NCI-H524 treated with DMSO at 0.1 percent for 48 hours (cell line): ENCODE measurements around the gene ACKR2.
A peak's percentile ranks its signal among the peaks of the same experiment; 100 is the strongest.
"Not testable (repeated sequence)": the region's sequence is repeated elsewhere in the genome, so short reads cannot be mapped to it uniquely, and the experiment has no call there.

Source experiments
- DNase-seq: peaks from one replicate; lab custom pipeline; 2025; lab: John Stamatoyannopoulos, UW

Gene ACKR2

GRCh38 chr3:42855547-42856380 is 46.5 kb downstream of the ACKR2 start:
- DNase-seq, result no peak

DNA sequence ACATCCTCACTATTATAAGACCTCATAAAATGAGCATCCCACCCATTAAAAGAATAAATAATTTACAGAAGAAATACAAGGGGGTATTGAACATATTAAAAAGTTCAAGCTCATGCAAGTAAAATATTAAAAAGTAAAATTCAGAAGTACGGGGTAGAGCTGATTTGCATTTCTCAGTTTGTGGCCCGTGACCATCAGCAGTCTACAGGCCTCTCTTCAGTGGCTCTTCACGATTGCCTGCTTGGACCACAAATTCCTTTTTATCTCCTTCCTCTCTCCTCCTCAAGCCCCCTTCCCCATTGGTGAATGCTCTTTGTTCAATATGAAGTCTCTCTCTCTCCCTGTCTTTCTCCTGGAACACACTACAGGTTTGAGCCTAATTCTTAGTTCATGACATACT is 47.3 kb downstream of the ACKR2 start:
- no peak for DNase-seq

- DNase-seq, result no peak
Measured at GRCh38 chr3:42864321-42864950, 55.2 kb downstream of the ACKR2 start.

DNA sequence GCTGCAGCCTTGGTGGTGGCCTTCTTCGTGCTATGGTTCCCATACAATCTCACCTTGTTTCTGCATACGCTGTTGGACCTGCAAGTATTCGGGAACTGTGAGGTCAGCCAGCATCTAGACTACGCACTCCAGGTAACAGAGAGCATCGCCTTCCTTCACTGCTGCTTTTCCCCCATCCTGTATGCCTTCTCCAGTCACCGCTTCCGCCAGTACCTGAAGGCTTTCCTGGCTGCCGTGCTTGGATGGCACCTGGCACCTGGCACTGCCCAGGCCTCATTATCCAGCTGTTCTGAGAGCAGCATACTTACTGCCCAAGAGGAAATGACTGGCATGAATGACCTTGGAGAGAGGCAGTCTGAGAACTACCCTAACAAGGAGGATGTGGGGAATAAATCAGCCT is 56.0 kb downstream of the ACKR2 start:
- DNase-seq, result no peak

GRCh38 chr3:42867138-42867537 is 57.9 kb downstream of the ACKR2 start:
- DNase-seq, result no peak

DNA sequence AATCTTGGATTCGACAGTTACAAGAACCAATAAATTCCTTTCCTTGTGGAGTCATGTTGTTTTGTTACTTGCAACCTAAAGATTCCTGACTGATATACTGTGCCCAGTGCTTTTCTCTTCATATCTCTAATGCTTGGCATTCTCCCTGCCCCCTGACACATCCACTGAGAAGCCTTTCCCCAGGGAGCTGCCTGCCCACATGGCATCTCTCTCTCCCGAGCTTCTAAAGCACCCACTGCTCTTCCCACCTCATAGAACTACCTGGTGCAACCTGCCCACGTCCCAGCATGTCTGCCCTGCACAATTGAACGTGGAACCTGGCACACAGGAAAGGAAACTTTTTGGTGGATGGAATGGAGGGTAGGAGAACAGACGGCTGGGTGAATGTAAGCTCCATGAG is 59.6 kb downstream of the ACKR2 start:
- no peak for DNase-seq

- no peak for DNase-seq
Measured at GRCh38 chr3:42871592-42872196, 62.4 kb downstream of the ACKR2 start.

DNA sequence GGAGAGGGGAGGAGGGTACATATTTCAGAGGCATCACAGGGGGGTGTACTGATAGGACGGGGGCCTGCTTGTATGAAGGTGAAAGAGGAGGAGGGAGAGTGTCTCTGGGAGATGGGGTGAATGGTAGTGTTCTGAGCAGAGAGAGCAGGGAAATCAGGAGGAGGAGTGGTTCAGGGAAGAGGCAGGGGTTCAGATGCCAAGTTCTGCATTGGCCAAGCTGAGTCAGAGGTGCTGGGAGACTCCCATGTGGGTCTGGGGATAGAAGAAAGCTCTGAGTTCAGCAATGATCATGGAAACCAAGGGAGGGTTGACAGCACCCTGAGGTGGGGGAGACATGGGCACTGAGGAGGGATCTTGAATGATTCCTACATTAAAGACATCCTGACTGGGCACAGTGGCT is 63.5 kb downstream of the ACKR2 start:
- no peak for DNase-seq

GRCh38 chr3:42873221-42873982 is 64.2 kb downstream of the ACKR2 start:
- DNase-seq, result no peak

GRCh38 chr3:42874749-42875148 is 65.5 kb downstream of the ACKR2 start:
- no peak for DNase-seq

- no peak for DNase-seq
Measured at GRCh38 chr3:42875325-42876151, 66.3 kb downstream of the ACKR2 start, which contains the start of gene CYP8B1. TSS of gene CYP8B1 (minus strand) at chr3:42875879. CDS start at chr3:42875816, 63 bp downstream.

DNA sequence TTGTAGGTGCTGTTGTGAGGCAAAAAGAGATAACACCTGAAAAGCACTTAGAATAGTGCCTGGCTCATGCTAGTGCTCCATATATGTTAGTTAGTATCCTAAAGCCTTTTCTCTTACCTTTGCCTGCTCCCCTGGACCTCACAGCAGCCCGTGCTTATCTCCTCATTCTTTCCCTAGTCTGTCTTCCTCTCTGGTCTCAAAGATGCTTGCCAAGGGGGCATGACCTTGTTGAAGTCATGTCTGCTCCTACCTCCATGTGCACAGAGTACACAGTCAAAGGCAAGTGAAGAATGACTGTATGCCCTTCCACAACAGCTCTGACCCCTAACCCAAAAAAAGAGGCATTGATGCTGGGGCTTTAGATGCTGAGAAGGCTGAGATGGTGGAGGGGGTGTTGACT is 67.2 kb downstream of the ACKR2 start:
- DNase-seq, result no peak

- DNase-seq, result no peak
Measured at GRCh38 chr3:42876940-42877720, 67.9 kb downstream of the ACKR2 start.

DNA sequence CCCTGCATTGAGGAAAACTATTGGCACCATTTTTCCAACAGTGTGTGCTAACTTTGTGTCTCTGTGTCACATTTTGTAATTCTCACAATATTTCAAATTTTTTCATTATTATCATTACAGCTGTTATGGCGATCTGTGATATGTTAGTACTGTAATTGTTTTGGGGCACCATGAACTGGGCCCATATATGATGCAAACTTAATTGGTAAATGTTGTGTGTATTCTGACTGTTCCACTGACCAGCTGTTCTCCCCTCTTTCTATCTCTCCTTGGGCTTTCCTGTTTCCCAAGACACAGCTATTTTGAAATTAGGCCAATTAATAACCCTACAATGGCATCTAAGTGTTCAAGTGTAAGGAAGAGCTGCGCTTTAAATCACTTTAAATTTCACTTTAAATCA is 68.6 kb downstream of the ACKR2 start:
- DNase-seq, result no peak

DNA sequence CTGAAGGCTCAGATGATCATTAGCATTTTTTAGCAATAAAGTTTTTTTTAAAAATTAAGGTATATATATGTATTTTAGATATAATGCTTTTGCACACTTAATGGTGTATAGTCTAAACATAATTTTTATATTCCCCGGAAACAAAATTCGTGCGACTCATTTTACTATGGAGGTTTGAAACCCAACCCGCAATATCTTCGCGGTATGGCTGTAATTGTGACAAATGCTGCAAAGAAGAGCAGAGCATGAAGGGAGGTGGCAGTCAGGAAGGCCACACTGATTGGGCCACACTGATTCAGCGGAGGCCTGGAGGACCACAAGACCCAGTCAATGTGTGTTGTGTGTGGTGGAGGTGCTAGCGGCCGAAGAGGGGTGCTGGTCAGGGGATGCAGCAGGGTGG is 70.9 kb downstream of the ACKR2 start:
- DNase-seq, result no peak

GRCh38 chr3:42880601-42881451 is 71.6 kb downstream of the ACKR2 start:
- peak; percentile 61 for DNase-seq

DNA sequence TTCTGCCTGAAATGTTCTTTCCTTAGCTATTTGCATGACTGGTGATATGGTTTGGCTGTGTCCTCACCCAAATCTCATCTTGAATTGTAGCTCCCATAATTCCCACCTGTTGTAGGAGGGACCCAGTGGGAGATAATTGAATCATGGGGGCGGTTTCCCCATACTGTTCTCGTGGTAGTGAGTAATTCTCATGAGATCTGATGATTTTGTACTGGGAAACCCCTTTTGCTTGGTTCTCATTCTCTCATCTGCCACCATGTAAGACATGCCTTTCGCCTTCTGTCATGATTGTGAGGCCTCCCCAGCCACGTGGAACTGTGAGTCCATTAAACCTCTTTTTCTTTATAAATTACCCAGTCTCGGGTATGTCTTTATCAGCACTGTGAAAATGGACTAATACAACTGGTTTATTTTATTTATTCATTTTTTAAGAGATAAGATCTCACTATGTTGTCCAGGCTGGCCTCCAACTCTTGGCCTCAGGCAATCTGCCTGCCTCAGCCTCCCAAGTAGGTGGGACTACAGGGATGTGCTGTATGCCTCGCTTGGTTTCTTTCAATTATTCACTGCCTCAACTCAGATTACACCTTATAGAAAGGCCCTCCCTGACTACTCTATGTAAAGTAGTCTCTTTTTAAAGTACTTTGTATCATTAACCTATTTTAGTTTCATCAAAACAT is 74.1 kb downstream of the ACKR2 start:
- not testable (repeated sequence) for DNase-seq

DNA sequence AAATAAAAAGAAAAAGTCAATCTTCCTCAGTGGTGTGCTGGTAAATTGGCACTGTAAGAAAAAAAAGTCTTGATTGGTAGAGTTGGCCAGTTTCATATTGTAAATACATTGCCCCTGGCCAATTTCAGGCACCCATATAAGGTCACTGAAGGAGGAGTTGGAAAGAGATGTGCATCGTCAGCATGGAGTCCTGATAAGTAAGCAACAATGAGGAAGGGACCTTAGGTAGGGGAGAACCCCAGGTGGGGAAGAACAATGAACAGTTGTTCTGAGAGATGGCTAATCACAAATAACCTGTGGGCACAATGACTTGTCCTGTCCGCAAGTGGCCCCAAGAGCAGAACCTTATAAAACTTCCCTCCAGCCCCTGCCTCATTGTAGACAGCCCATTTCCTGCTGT is 75.1 kb downstream of the ACKR2 start:
- no peak for DNase-seq

DNA sequence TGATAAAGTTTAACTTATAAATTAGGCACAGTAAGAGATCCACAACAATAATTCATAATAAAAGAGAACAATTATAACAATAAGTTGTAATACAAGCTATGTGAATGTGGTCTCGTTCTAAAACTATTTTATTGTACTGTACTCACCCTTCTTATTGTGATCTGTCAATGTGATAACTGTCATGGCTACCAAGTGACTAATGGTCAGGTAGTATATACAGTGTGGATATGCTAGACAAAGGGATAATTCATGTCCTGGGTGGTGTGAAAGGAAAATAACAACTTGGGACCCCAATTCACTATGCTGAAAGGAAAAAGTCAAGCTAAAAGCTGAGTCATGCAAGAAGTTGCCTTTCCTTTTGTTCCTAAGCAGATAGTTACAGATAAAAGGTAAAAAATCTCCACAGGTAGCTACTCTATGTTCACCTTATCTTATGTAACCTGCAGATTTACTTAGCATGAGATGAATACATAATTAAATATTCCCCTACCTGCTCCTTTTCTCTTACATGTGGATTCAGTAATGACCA is 77.1 kb downstream of the ACKR2 start:
- no peak for DNase-seq
